ENCODE results near the gene PDGFRB.

DNA sequence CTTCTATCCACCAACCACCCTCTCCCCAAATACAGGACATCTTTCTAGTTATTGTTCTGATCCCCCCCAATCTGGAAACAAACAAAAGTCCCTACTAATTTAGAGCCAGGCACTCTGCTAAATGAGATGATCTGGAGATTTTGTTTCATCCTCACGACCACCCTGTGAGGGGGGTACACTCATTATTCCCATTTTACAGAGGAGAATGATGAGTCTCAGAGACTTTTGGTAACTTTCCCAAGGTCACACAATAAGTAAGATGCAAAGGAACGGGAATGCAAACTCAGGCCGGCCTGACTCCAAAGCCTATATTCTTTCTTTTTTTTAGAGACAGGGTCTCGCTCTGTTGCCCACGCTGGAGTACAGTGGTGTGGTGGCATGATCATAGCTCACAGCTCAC, 9.4 kb downstream of the PDGFRB start:
- TF ChIP-seq, protein P1, sequence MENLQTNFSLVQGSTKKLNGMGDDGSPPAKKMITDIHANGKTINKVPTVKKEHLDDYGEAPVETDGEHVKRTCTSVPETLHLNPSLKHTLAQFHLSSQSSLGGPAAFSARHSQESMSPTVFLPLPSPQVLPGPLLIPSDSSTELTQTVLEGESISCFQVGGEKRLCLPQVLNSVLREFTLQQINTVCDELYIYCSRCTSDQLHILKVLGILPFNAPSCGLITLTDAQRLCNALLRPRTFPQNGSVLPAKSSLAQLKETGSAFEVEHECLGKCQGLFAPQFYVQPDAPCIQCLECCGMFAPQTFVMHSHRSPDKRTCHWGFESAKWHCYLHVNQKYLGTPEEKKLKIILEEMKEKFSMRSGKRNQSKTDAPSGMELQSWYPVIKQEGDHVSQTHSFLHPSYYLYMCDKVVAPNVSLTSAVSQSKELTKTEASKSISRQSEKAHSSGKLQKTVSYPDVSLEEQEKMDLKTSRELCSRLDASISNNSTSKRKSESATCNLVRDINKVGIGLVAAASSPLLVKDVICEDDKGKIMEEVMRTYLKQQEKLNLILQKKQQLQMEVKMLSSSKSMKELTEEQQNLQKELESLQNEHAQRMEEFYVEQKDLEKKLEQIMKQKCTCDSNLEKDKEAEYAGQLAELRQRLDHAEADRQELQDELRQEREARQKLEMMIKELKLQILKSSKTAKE (IDR thresholded peaks at IDR 0.05; ENCODE audit: low read depth, poor library complexity, severe bottlenecking) = no peak
- TF ChIP-seq, protein P2, sequence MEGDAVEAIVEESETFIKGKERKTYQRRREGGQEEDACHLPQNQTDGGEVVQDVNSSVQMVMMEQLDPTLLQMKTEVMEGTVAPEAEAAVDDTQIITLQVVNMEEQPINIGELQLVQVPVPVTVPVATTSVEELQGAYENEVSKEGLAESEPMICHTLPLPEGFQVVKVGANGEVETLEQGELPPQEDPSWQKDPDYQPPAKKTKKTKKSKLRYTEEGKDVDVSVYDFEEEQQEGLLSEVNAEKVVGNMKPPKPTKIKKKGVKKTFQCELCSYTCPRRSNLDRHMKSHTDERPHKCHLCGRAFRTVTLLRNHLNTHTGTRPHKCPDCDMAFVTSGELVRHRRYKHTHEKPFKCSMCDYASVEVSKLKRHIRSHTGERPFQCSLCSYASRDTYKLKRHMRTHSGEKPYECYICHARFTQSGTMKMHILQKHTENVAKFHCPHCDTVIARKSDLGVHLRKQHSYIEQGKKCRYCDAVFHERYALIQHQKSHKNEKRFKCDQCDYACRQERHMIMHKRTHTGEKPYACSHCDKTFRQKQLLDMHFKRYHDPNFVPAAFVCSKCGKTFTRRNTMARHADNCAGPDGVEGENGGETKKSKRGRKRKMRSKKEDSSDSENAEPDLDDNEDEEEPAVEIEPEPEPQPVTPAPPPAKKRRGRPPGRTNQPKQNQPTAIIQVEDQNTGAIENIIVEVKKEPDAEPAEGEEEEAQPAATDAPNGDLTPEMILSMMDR (IDR thresholded peaks at IDR 0.05 in 2 of 3, conservative IDR thresholded peaks at IDR 0.05 in 1 of 3; ENCODE audit: control insufficient read depth in 2 of 3, extremely low read depth in 1 of 3, insufficient read depth in 1 of 3, low read depth in 3 of 3, low read length in 3 of 3) = no peak
